Peyer's patch (tissue), 4 donors: ENCODE results near the gene FILIP1L.

Source experiments
- POLR2A ChIP-seq, 2 donors: fragments of 450-650 bp; IDR thresholded peaks; one replicate each; pipeline ENCODE4 v1.5.1; 2017; ENCODE audit warnings: antibody characterized with exemption in 2 of 2, mild to moderate bottlenecking in 2 of 2, moderate library complexity in 2 of 2
- TF ChIP-seq, protein P1 (sequence below), 6 experiments: fragments of 450-650 bp in 4 of 6; fragments of 200-600 bp in 2 of 6; sonication (generic) in 1 of 6; IDR thresholded peaks; one replicate each; pipeline ENCODE4 v1.5.1; 2017 to 2019; ENCODE audit warnings: antibody characterized with exemption in 6 of 6, mild to moderate bottlenecking in 3 of 6, moderate library complexity in 1 of 6

DNA sequence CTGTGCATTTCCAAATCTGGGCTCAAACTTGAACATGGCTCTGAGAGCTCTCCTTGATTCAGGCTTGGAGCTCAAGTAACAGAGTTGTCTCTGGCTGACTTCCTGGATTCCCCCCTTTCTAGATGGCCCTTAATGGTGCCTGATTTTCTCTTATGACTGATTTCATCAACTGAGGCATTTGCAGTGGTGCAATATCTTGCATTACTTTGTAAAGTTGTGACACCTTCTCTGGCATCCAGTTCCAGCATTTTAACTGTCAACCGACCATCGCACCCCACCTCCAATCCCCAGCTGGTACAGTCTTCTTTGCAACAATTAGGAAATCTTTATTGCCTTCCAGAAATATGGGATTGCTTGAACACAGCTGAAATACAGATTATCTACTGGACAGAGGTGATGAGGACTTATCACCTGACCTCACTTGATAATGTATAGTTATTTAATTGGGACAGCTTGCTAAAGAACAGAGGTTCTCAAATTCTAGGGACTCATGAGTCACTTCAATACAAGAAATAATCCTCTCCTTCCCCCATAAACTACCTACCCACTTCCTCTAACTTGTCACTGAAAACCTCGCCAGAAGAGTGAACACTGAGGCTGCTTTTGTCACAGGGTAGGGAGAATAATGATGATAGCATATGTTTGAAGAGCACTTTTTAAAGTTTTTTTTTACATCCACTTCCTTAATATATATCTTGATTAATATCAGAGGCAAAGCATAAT, 41.8 kb downstream of the FILIP1L start:
- TF ChIP-seq, protein P1, sequence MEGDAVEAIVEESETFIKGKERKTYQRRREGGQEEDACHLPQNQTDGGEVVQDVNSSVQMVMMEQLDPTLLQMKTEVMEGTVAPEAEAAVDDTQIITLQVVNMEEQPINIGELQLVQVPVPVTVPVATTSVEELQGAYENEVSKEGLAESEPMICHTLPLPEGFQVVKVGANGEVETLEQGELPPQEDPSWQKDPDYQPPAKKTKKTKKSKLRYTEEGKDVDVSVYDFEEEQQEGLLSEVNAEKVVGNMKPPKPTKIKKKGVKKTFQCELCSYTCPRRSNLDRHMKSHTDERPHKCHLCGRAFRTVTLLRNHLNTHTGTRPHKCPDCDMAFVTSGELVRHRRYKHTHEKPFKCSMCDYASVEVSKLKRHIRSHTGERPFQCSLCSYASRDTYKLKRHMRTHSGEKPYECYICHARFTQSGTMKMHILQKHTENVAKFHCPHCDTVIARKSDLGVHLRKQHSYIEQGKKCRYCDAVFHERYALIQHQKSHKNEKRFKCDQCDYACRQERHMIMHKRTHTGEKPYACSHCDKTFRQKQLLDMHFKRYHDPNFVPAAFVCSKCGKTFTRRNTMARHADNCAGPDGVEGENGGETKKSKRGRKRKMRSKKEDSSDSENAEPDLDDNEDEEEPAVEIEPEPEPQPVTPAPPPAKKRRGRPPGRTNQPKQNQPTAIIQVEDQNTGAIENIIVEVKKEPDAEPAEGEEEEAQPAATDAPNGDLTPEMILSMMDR (IDR thresholded peaks at IDR 0.05) = no peak
- TF ChIP-seq POLR2A (IDR thresholded peaks at IDR 0.05) = no peak
